DMS153 treated with DMSO at 0.1 percent for 48 hours (cell line): ENCODE measurements around the gene MARF1.
"Not testable (repeated sequence)": the region's sequence is repeated elsewhere in the genome, so short reads cannot be mapped to it uniquely, and the experiment has no call there.

Experiments used
- DNase-seq: peaks from one replicate; lab custom pipeline; 2025; ENCODE audit not compliant: unreplicated experiment; lab: John Stamatoyannopoulos, UW

Gene MARF1

GRCh38 chr16:15573896-15574613, 68.9 kb downstream of the MARF1 start:
- DNase-seq = not testable (repeated sequence)

- DNase-seq = no peak
Measured at GRCh38 chr16:15573274-15573895, 69.6 kb downstream of the MARF1 start.

GRCh38 chr16:15572329-15573001, 70.5 kb downstream of the MARF1 start:
- DNase-seq = no peak

DNA sequence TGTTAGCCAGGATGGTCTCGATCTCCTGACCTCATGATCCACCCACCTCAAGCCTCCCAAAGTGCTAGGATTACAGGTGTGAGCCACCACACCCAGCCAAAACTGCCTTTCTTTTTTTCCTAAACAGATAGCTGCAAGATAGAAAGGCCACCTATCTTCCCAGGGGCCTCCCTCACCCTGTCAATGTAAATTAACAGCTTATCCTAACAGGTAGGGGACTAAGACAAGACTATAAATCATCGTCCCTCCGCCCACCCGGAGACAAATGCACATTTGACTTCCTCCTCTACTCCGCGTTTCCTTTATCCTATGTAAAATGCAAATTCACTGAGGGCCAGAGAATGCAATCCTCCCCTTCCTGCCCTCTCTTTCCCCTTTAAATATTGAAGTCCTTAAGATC, 71.4 kb downstream of the MARF1 start:
- no peak for DNase-seq

- DNase-seq = not testable (repeated sequence)
Measured at GRCh38 chr16:15570666-15571065, 72.3 kb downstream of the MARF1 start.

DNA sequence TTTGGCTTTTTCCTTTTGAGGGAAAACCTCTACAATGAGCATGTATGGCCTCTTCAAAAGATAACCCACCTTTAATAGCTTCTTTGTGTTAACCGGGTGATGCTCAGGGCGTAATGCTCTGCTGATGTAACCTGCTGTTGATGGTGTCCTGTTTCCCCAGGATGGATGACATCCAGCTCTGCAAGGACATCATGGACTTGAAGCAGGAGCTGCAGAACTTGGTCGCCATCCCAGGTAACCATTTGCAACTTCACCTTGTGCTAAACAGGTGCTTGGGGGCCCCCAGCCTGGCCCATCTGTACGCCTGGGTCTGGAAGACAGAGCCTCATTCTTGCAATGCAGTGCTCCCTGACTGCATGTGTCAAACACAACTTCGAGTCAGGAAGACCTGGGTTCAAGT, 75.1 kb downstream of the MARF1 start:
- DNase-seq = no peak

GRCh38 chr16:15566095-15566494, 76.9 kb downstream of the MARF1 start:
- DNase-seq = no peak

DNA sequence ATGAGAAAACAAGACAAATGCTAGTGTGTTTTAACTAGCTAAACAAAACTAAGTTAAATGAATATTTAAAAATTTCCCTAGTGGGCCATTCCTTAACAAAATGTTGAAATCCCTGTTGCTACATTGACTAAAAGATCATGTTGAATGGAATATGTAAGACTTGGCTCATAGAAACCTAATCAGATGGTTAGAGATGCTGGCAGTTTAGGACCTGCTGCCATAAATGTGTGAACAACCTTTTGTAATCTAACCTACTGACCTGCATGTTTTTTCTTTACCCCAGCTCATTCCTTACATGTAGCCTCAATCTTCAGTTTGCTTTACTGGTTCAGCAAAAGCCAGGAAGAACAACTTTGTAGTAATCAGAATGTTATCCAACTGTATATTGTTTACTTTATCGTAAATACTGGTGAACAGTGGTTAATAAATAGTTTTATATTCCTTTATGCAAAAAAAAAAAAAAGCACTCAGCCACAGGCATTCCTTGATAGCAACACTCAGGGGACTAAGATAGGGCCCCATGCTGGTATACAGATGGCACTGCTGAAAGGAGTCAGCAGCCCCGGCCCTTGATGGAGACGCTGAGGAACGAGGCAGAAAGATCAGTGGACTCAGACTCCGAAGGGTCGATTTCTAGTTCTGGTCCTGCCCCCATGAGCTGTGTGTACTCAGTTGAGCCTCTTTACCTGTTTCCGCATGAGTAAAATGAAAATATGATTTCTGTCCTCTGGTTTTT, 78.2 kb downstream of the MARF1 start:
- no peak for DNase-seq

GRCh38 chr16:15559176-15559575, 83.8 kb downstream of the MARF1 start:
- DNase-seq = no peak

DNA sequence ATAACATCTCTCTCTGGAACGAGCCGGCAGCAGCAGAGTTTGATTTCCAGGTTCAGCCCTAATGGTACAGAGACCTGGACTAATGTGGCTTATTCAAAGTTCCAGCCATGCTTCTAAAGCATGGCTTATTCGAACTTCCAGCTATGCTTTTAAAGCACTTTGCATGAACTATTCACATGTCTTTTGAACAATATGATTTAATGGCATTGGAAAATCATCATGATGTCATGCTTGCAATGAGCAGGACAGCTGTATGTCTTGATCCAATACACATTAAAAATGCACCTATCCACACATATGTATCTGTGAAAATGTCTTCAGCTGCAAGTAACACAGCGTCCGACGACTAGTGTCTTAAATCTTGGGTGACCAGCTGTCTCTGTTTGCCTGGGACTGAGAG, 85.7 kb downstream of the MARF1 start:
- DNase-seq = no peak

- DNase-seq = no peak
Measured at GRCh38 chr16:15556130-15556529, 86.8 kb downstream of the MARF1 start.

GRCh38 chr16:15553313-15554088, 89.5 kb downstream of the MARF1 start:
- no peak for DNase-seq

- DNase-seq = no peak
Measured at GRCh38 chr16:15552507-15552906, 90.4 kb downstream of the MARF1 start.

DNA sequence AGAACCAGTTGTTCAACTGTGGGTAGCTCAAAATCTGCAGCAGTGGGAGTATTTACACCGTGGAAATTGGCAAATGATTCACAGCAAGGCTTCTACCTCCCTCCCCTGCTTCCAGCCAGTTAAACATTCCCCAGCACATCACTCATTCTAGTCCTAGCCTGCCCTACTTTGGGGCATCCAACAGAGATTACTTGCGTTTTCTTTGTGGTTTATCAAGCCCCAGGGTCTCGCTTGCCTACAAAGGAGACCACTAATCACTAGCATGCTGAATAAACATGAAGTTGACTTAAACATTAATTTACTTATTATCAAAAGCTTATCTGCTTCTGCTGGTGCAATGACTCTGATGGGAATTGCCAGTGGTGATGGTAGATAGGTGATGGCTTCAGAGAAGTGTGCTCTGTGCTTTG, 94.5 kb downstream of the MARF1 start:
- DNase-seq = no peak

- DNase-seq = no peak
Measured at GRCh38 chr16:15547768-15548096, 95.2 kb downstream of the MARF1 start.

DNA sequence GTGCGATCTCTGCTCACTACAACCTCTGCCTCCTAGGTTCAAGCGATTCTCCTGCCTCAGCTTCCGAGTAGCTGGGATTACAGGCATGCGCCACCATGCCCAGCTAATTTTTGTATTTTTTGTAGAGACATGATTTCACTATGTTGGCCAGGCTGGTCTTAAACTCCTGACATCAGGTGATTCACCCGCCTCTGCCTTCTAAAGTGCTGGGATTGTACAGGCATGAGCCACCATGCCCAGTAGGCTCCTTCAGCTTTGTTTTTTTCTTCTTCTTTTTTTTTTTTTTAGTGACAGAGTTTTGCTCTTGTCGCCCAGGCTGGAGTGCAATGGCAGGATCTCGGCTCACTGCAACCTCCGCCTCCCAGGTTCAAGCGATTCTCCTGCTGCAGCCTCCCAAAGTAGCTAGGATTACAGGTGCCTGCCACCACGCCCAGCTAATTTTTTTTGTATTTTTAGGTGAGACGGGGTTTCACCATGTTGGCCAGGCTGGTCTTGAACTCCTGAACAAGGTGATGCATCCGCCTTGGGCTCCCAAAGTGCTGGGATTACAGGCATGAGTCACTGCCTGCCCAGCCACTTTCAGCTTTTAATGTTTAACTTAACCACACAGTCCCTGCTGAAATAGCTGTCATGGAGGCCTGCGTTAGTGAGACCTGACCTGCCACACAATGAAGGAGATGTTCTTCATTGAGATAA, 95.7 kb downstream of the MARF1 start:
- not testable (repeated sequence) for DNase-seq

GRCh38 chr16:15545544-15545943, 97.4 kb downstream of the MARF1 start:
- DNase-seq = no peak

GRCh38 chr16:15544405-15544804, 98.5 kb downstream of the MARF1 start:
- DNase-seq = no peak
